Panc1 (cell line): ENCODE measurements around the gene IQSEC1. TPM values are rescaled to one million over a fixed set of nuclear protein-coding genes. Genes with fewer than 3 reads are reported as not detected.

Source experiments
- ATAC-seq: fragments of 200-7000 bp; cut with Tn5 transposase; 2 replicates; pipeline ENCODE4 v1.9.1; 2020; ENCODE audit warnings: mild to moderate bottlenecking, moderate library complexity
- BruUV-seq: library from RNA; stranded (reverse); fragments of 400-500 nt; replicated peaks from 2 replicates; lab custom pipeline; 2021; lab: Mats Ljungman, UMichigan
- CTCF ChIA-PET: fragments of 300-600 bp; sonication (Branson Sonifier 250); formaldehyde crosslinking; loops from one replicate; lab custom pipeline; 2022; ENCODE audit warnings: antibody characterized with exemption; lab: Charles Lee
- POLR2A ChIA-PET: fragments of 300-600 bp; sonication (Branson Sonifier 250); formaldehyde crosslinking; loops from one replicate; lab custom pipeline; 2022; ENCODE audit warnings: antibody characterized with exemption; lab: Charles Lee
- DNase-seq: peaks from one replicate; pipeline ENCODE4 v3.0.0-alpha.2; 2010; ENCODE audit warnings: low read depth, low spot score
- H3K27ac ChIP-seq: 2 replicates; pipeline ENCODE4 v1.5.1; 2011; ENCODE audit warnings: mild to moderate bottlenecking, low read length, inconsistent platforms
- H3K27me3 ChIP-seq: fragments of 200-500 bp; sonication (Bioruptor generic); 2 replicates; pipeline ENCODE4 v1.6.0; 2014; ENCODE audit warnings: low read length, inconsistent platforms; ENCODE audit not compliant: control insufficient read depth, insufficient read depth
- H3K36me3 ChIP-seq: fragments of 200-500 bp; sonication (Bioruptor generic); 2 replicates; pipeline ENCODE4 v1.5.1; 2014; ENCODE audit warnings: inconsistent platforms, mild to moderate bottlenecking, low read length, moderate library complexity; ENCODE audit not compliant: control insufficient read depth, insufficient read depth
- H3K4me1 ChIP-seq: 2 replicates; pipeline ENCODE4 v1.5.1; 2011; ENCODE audit warnings: inconsistent platforms, mild to moderate bottlenecking, low read length, moderate library complexity; ENCODE audit not compliant: control insufficient read depth, insufficient read depth
- H3K4me3 ChIP-seq, 2 experiments: 2 replicates each; pipeline ENCODE4 v1.5.1; 2011 to 2012; ENCODE audit warnings: low read depth in 2 of 2, low read length in 2 of 2, mild to moderate bottlenecking in 2 of 2, inconsistent platforms in 1 of 2, moderate library complexity in 1 of 2
- H3K9me3 ChIP-seq: fragments of 200-500 bp; sonication (Bioruptor generic); 2 replicates; pipeline ENCODE4 v1.5.1; 2014; ENCODE audit warnings: low read depth, mild to moderate bottlenecking, inconsistent platforms, low read length, moderate library complexity; ENCODE audit not compliant: control insufficient read depth, insufficient read depth
- CTCF ChIP-seq: fragments of 450-650 bp; IDR thresholded peaks from 2 replicates; pipeline ENCODE4 v1.5.1; 2017; ENCODE audit warnings: mild to moderate bottlenecking
- POLR2AphosphoS5 ChIP-seq: IDR thresholded peaks from 2 replicates; pipeline ENCODE4 v1.6.1; 2012; ENCODE audit warnings: mild to moderate bottlenecking, low read depth, low read length, moderate library complexity
- REST ChIP-seq, 2 experiments: IDR thresholded peaks; 2 replicates each; pipeline ENCODE4 v1.6.1; 2011 to 2012; ENCODE audit warnings: low read depth in 2 of 2, control low read depth in 1 of 2, low read length in 1 of 2, mild to moderate bottlenecking in 1 of 2, moderate library complexity in 1 of 2; ENCODE audit not compliant: insufficient read depth in 1 of 2
- SIN3A ChIP-seq: IDR thresholded peaks from 2 replicates; pipeline ENCODE4 v1.6.1; 2012; ENCODE audit warnings: low read depth, mild to moderate bottlenecking, low read length, moderate library complexity, borderline replicate concordance; ENCODE audit not compliant: insufficient read depth
- TCF7L2 ChIP-seq: IDR thresholded peaks from 2 replicates; pipeline ENCODE4 v1.6.1; 2011; ENCODE audit warnings: mild to moderate bottlenecking, low read depth, low read length, inconsistent platforms
- in situ Hi-C: cut with HindIII; loops from 2 replicates; pipeline ENCODE4 v1.10.0; 2016; ENCODE audit warnings: low sequenced_read_pairs, low pct_unique_long_range_greater_than_20kb
- intact Hi-C: fragments of 100-400 bp; cut with micrococcal nuclease; formaldehyde crosslinking; loops from one replicate; pipeline ENCODE4 v1.10.0; 2022; ENCODE audit not compliant: unreplicated experiment
- total RNA-seq: library from RNA; stranded (reverse); gene quantifications from one replicate; pipeline ENCODE4 v1.2.1, GENCODE V29; 2021; ENCODE audit not compliant: unreplicated experiment

Gene IQSEC1
- total RNA-seq, 1 experiment from 2014 or later, result 28.4 TPM

GRCh38 chr3:12983319-12983718 is 89.9 kb downstream of the IQSEC1 start:
- Histone ChIP-seq H3K9me3 (no peaks in the 10 kb centered on the region), H3K27ac (no peak overlapping the region), H3K4me3 (no peak overlapping the region), H3K4me1 (no peaks in the 10 kb centered on the region; the same call in 1 of the 2 replicates), H3K27me3 (no peaks in the 10 kb centered on the region), H3K36me3 (no peaks in the 10 kb centered on the region)
- POLR2A ChIA-PET, result no interaction called here
- DNase-seq (no peak), ATAC-seq (no peak; the same call in 1 of the 2 replicates)
- no TSS peak for BruUV-seq
- no peak for TF ChIP-seq POLR2AphosphoS5
- no peak for TF ChIP-seq SIN3A
- TF ChIP-seq CTCF, result no peak
- TF ChIP-seq TCF7L2, result no peak
- TF ChIP-seq REST (IDR thresholded peaks at IDR 0.05; ENCODE audit: insufficient read depth in 1 of 2, low read depth in 2 of 2, low read length in 1 of 2), result no peak
- CTCF ChIA-PET, result interaction anchor here (1.3 kb wide), 1 partner anchor 108 kb away, joined by 3 read pairs; no protein-coding TSS in a partner anchor
- intact Hi-C loops, result no loop called here
- in situ Hi-C loops, result no loop called here

- in situ Hi-C loops, result no loop called here
- Histone ChIP-seq H3K27ac (no peak overlapping the region), H3K9me3 (no peaks in the 10 kb centered on the region), H3K27me3 (no peaks in the 10 kb centered on the region), H3K4me3 (no peak overlapping the region), H3K4me1 (no peaks in the 10 kb centered on the region; the same call in 1 of the 2 replicates), H3K36me3 (no peaks in the 10 kb centered on the region)
- ATAC-seq (no peak), DNase-seq (no peak)
- BruUV-seq, result no TSS peak
- TF ChIP-seq SIN3A, result no peak
- no peak for TF ChIP-seq TCF7L2
- TF ChIP-seq POLR2AphosphoS5, result no peak
- TF ChIP-seq CTCF, result no peak
- TF ChIP-seq REST (IDR thresholded peaks at IDR 0.05; ENCODE audit: insufficient read depth in 1 of 2, low read depth in 2 of 2, low read length in 1 of 2), result no peak
- ChIA-PET CTCF (no interaction called here), POLR2A (no interaction called here)
- intact Hi-C loops, result no loop called here
Observed at GRCh38 chr3:12982619-12983101, 90.6 kb downstream of the IQSEC1 start.
